ENCODE measurements around the gene ANAPC1.

DNA sequence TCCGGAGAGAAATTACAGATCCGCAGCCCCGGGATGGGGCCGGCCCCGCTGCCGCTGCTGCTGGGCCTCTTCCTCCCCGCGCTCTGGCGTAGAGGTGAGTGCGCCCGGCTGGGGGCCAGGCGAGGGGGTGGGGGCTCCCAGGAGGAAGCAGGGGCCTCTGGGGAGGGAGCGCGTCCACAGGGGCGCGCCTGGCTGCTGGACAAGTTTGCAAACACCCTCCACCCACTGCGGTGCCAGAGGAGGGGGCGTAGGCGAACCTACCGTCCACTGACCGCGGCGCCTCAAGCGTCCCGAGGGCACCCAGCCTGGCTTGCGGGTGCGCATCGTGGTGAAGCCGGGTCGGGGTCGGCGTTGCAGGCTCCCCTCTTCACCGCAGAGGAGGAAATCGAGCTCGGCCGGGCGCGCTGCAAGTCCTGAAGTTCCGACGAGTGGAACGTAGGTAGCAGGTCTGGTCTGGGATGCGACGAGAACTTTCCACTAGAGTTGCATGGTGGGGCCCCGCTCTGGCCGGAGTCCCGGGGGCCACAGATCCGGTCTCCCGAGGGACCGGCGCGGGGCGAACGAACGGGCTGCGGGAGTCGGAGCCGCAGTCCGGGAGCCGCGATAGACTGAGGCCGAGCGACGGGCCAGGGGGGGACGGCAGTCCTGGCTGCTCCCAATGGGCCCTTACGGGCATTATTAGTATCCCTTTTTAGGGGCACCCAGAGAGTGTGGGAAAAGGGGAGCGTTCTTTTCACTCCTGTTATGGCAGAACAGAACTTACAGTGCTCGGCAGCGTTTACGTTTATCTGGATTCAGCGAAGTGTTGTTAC is 14.9 kb upstream of the ANAPC1 start:
- no peak for TF ChIP-seq MYC (IDR thresholded peaks at IDR 0.05; ENCODE audit: low read depth, low read length)
- TF ChIP-seq MYC (CRISPR knock-in tag; IDR thresholded peaks at IDR 0.05; ENCODE audit: borderline replicate concordance, low read depth) = no peak
- no peak for TF ChIP-seq MEF2A (IDR thresholded peaks at IDR 0.05; ENCODE audit: control insufficient read depth, low read depth, low read length)
- TF ChIP-seq, protein P1, sequence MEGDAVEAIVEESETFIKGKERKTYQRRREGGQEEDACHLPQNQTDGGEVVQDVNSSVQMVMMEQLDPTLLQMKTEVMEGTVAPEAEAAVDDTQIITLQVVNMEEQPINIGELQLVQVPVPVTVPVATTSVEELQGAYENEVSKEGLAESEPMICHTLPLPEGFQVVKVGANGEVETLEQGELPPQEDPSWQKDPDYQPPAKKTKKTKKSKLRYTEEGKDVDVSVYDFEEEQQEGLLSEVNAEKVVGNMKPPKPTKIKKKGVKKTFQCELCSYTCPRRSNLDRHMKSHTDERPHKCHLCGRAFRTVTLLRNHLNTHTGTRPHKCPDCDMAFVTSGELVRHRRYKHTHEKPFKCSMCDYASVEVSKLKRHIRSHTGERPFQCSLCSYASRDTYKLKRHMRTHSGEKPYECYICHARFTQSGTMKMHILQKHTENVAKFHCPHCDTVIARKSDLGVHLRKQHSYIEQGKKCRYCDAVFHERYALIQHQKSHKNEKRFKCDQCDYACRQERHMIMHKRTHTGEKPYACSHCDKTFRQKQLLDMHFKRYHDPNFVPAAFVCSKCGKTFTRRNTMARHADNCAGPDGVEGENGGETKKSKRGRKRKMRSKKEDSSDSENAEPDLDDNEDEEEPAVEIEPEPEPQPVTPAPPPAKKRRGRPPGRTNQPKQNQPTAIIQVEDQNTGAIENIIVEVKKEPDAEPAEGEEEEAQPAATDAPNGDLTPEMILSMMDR (IDR thresholded peaks at IDR 0.05 in 2 of 3, conservative IDR thresholded peaks at IDR 0.05 in 1 of 3; ENCODE audit: insufficient read depth in 2 of 3, low read depth in 1 of 3, low read length in 3 of 3) = 0 out of 6 replicates have a peak, but pooled peaks of 1 of the 3 experiments have one; percentile 0
- no peak for TF ChIP-seq CBX8 (IDR thresholded peaks at IDR 0.05; ENCODE audit: borderline replicate concordance, extremely low read depth, low read depth, low read length, poor library complexity, severe bottlenecking)
- no peak for TF ChIP-seq RAD21 (CRISPR knock-in tag; conservative IDR thresholded peaks at IDR 0.05 in 1 of 2, IDR thresholded peaks at IDR 0.05 in 1 of 2)

All from K562 (cell line).